Neural cell (in vitro differentiated cells): ENCODE results near the gene RRP15. TPM values are rescaled to one million over a fixed set of nuclear protein-coding genes. Genes with fewer than 3 reads are reported as not detected.

Source experiments
- H2AFZ ChIP-seq: fragments of 200-600, 300-800 bp; sonication (generic), shearing (Covaris generic); 2 replicates; pipeline ENCODE4 v1.6.0; 2014; ENCODE audit warnings: low read depth, mild to moderate bottlenecking, antibody characterized with exemption, low read length, moderate library complexity
- H3F3A ChIP-seq: fragments of 200-600 bp; shearing (Covaris generic); 2 replicates; pipeline ENCODE4 v1.6.1; 2016; ENCODE audit warnings: mild to moderate bottlenecking, moderate library complexity, mixed read lengths, antibody characterized with exemption, low read length; ENCODE audit not compliant: insufficient read depth, poor library complexity, severe bottlenecking
- H3K27ac ChIP-seq: fragments of 200-600, 300-800 bp; sonication (generic), shearing (Covaris generic); 2 replicates; pipeline ENCODE4 v1.5.1; 2014; ENCODE audit warnings: mild to moderate bottlenecking, low read length, moderate library complexity
- H3K27me3 ChIP-seq: fragments of 300-800, 200-600 bp; sonication (generic), shearing (Covaris generic); 2 replicates; pipeline ENCODE4 v1.6.0; 2014; ENCODE audit warnings: mild to moderate bottlenecking, low read depth, low read length, moderate library complexity; ENCODE audit not compliant: insufficient read depth
- H3K36me3 ChIP-seq: fragments of 300-800, 200-600 bp; sonication (generic), shearing (Covaris generic); 2 replicates; pipeline ENCODE4 v1.5.1; 2014; ENCODE audit warnings: mild to moderate bottlenecking, antibody characterized with exemption, low read length, moderate library complexity; ENCODE audit not compliant: insufficient read depth
- H3K4me2 ChIP-seq: fragments of 300-800, 200-600 bp; sonication (generic), shearing (Covaris generic); 2 replicates; pipeline ENCODE4 v1.6.0; 2014; ENCODE audit warnings: mild to moderate bottlenecking, low read length
- H3K4me3 ChIP-seq: fragments of 300-800, 200-600 bp; sonication (generic), shearing (Covaris generic); 2 replicates; pipeline ENCODE4 v1.5.1; 2014; ENCODE audit warnings: mild to moderate bottlenecking, low read length, moderate library complexity
- H3K79me2 ChIP-seq: fragments of 200-600 bp; shearing (Covaris generic); replicated peaks from 2 replicates; pipeline ENCODE4 v1.6.0; 2014; ENCODE audit warnings: mild to moderate bottlenecking, low read length, moderate library complexity; ENCODE audit not compliant: insufficient read depth
- H3K9ac ChIP-seq: fragments of 300-800, 200-600 bp; sonication (generic), shearing (Covaris generic); 2 replicates; pipeline ENCODE4 v1.6.1; 2016; ENCODE audit warnings: mild to moderate bottlenecking, low read length, mixed read lengths
- H3K9me2 ChIP-seq: fragments of 200-600 bp; shearing (Covaris generic); 2 replicates; pipeline ENCODE4 v1.6.1; 2016; ENCODE audit warnings: mild to moderate bottlenecking, low read length, mixed read lengths; ENCODE audit not compliant: insufficient read depth
- H3K9me3 ChIP-seq: fragments of 200-600, 300-800 bp; sonication (generic), shearing (Covaris generic); 2 replicates; pipeline ENCODE4 v1.6.1; 2016; ENCODE audit warnings: mild to moderate bottlenecking, mixed run types, low read length, moderate library complexity, mixed read lengths
- H4K20me1 ChIP-seq: fragments of 200-600 bp; shearing (Covaris generic); 2 replicates; pipeline ENCODE4 v1.6.1; 2016; ENCODE audit warnings: mild to moderate bottlenecking, mixed run types; ENCODE audit not compliant: insufficient read depth
- CTCF ChIP-seq: fragments of 450-650 bp; IDR thresholded peaks from 2 replicates; pipeline ENCODE4 v1.5.1; 2014; ENCODE audit warnings: antibody characterized with exemption, mild to moderate bottlenecking, moderate library complexity; ENCODE audit not compliant: poor library complexity, severe bottlenecking
- EP300 ChIP-seq: fragments of 450-650 bp; conservative IDR thresholded peaks from 2 replicates; pipeline ENCODE4 v1.6.1; 2014; ENCODE audit warnings: antibody characterized with exemption, mild to moderate bottlenecking, moderate library complexity; ENCODE audit not compliant: poor library complexity, severe bottlenecking
- EZH2 ChIP-seq: fragments of 200-600, 300-800 bp; shearing (Covaris generic), sonication (generic); IDR thresholded peaks from 2 replicates; pipeline ENCODE4 v1.6.1; 2014; ENCODE audit warnings: antibody characterized with exemption, low read length, borderline replicate concordance, mild to moderate bottlenecking; ENCODE audit not compliant: insufficient read depth, poor library complexity, severe bottlenecking
- MXI1 ChIP-seq: fragments of 450-650 bp; conservative IDR thresholded peaks from 2 replicates; pipeline ENCODE4 v1.6.1; 2014; ENCODE audit warnings: antibody characterized with exemption, mild to moderate bottlenecking; ENCODE audit not compliant: poor library complexity, severe bottlenecking
- POLR2AphosphoS5 ChIP-seq: IDR thresholded peaks from 2 replicates; pipeline ENCODE4 v1.6.1; 2012
- RAD21 ChIP-seq: fragments of 450-650 bp; conservative IDR thresholded peaks from 2 replicates; pipeline ENCODE4 v1.6.1; 2014; ENCODE audit warnings: antibody characterized with exemption, mild to moderate bottlenecking, moderate library complexity
- REST ChIP-seq: IDR thresholded peaks from 2 replicates; pipeline ENCODE4 v1.6.1; 2012; ENCODE audit warnings: borderline replicate concordance
- SMC3 ChIP-seq: fragments of 450-650 bp; conservative IDR thresholded peaks from 2 replicates; pipeline ENCODE4 v1.6.1; 2014; ENCODE audit warnings: antibody characterized with exemption, mild to moderate bottlenecking, moderate library complexity; ENCODE audit not compliant: poor library complexity
- TAF1 ChIP-seq: IDR thresholded peaks from 2 replicates; pipeline ENCODE4 v1.6.1; 2012; ENCODE audit warnings: low read depth
- polyA plus RNA-seq: library from polyadenylated mRNA; depleted of rRNA; stranded (reverse); fragments of >200 nt; gene quantifications from 2 replicates; pipeline ENCODE4 v1.2.3, GENCODE V29; 2014

RRP15 gene
- polyA plus RNA-seq, 1 donor from 2014 or later, result 5.4 TPM

- Histone ChIP-seq H2AFZ (no peak overlapping the region), H3K4me3 (no peak overlapping the region), H3K27ac (no peak overlapping the region), H3K4me2 (no peak overlapping the region), H4K20me1 (no peaks in the 10 kb centered on the region), H3K9me2 (no peaks in the 10 kb centered on the region), H3K9ac (no peak overlapping the region), H3K9me3 (no peaks in the 10 kb centered on the region), H3K79me2 (no peaks in the 10 kb centered on the region), H3K36me3 (no peaks in the 10 kb centered on the region), H3K27me3 (no peaks in the 10 kb centered on the region), H3F3A (no peaks in the 10 kb centered on the region)
- TF ChIP-seq EZH2 (no peak), SMC3 (no peak), CTCF (no peak), TAF1 (no peak), MXI1 (no peak), EP300 (no peak), REST (no peak), POLR2AphosphoS5 (no peak), RAD21 (no peak)
Observed at GRCh38 chr1:218363141-218363540, 78.0 kb downstream of the RRP15 start.

- TF ChIP-seq CTCF (no peak), RAD21 (no peak), POLR2AphosphoS5 (no peak), TAF1 (no peak), REST (no peak), SMC3 (no peak), EZH2 (no peak), MXI1 (no peak), EP300 (no peak)
- Histone ChIP-seq H3K79me2 (no peaks in the 10 kb centered on the region), H3K27ac (no peak overlapping the region)
Observed at GRCh38 chr1:218364028-218364710, 79.1 kb downstream of the RRP15 start.

More at GRCh38 chr1:218364028-218364710, 79.1 kb downstream of the RRP15 start:
- H2AFZ ChIP-seq, result no peak overlapping the region
- no peaks in the 10 kb centered on the region for H3F3A ChIP-seq
- H3K27me3 ChIP-seq, result no peaks in the 10 kb centered on the region
- H3K9ac ChIP-seq, result no peak overlapping the region
- H3K9me2 ChIP-seq, result no peaks in the 10 kb centered on the region
- no peak overlapping the region for H3K4me3 ChIP-seq
- H3K36me3 ChIP-seq, result no peaks in the 10 kb centered on the region
- no peak overlapping the region for H3K4me2 ChIP-seq
- H3K9me3 ChIP-seq, result no peaks in the 10 kb centered on the region
- no peaks in the 10 kb centered on the region for H4K20me1 ChIP-seq
